Left renal pelvis (tissue), 4 donors: ENCODE measurements around the gene CSMD2. TPM values are rescaled to one million over a fixed set of nuclear protein-coding genes. Genes with fewer than 3 reads are reported as not detected.

Experiments used
- DNase-seq, 4 donors: peaks; one replicate each; pipeline ENCODE4 v3.0.0-alpha.2; 2013; ENCODE audit warnings: low read depth in 4 of 4, low spot score in 3 of 4
- polyA plus RNA-seq, 4 donors: library from polyadenylated mRNA; unstranded; fragments of 120-200 nt; gene quantifications; one replicate each; pipeline ENCODE4 v1.2.1, GENCODE V29; 2013; ENCODE audit not compliant: insufficient read length in 4 of 4

The CSMD2 gene
- polyA plus RNA-seq, 4 donors: 0.29 to 1.3 (median 0.72) TPM

- no peak for DNase-seq
These were observed 289.2 kb downstream of the CSMD2 start for GRCh38 chr1:33875862-33876261.

- DNase-seq: no peak
These were observed 290.4 kb downstream of the CSMD2 start for GRCh38 chr1:33874636-33875035.

- no peak for DNase-seq
These were observed 292.3 kb downstream of the CSMD2 start for GRCh38 chr1:33872683-33873082.

- DNase-seq: no peak
These were observed 292.8 kb downstream of the CSMD2 start for GRCh38 chr1:33872275-33872674.

- DNase-seq: no peak
These were observed 297.3 kb downstream of the CSMD2 start for GRCh38 chr1:33867684-33868083.

- DNase-seq: peak in 3 of 4 donors; percentile 2 to 27 (median 14)
These were observed 298.7 kb downstream of the CSMD2 start for GRCh38 chr1:33866281-33866680.

GRCh38 chr1:33864460-33865389 lies 300.3 kb downstream of the CSMD2 start:
- no peak for DNase-seq

GRCh38 chr1:33863779-33864178 lies 301.3 kb downstream of the CSMD2 start, which contains the start of gene HMGB4:
HMGB4 (plus strand) TSS chr1:33864079; CDS start chr1:33864192, 113 bp downstream.
- DNase-seq: no peak

GRCh38 chr1:33860671-33861070 lies 304.4 kb downstream of the CSMD2 start:
- DNase-seq: no peak

- no peak for DNase-seq
These were observed 310.9 kb downstream of the CSMD2 start for GRCh38 chr1:33854091-33854490.

- DNase-seq: no peak
These were observed 311.6 kb downstream of the CSMD2 start for GRCh38 chr1:33853431-33853830.

- no peak for DNase-seq
These were observed 312.3 kb downstream of the CSMD2 start for GRCh38 chr1:33852711-33853110.

- no peak for DNase-seq
These were observed 314.5 kb downstream of the CSMD2 start for GRCh38 chr1:33850481-33850880.

GRCh38 chr1:33849211-33849610 lies 315.8 kb downstream of the CSMD2 start:
- DNase-seq: no peak

GRCh38 chr1:33848205-33848937 lies 316.7 kb downstream of the CSMD2 start:
- no peak for DNase-seq

GRCh38 chr1:33846861-33847260 lies 318.2 kb downstream of the CSMD2 start:
- no peak for DNase-seq

- DNase-seq: no peak
These were observed 320.9 kb downstream of the CSMD2 start for GRCh38 chr1:33844166-33844565.

- DNase-seq: no peak
These were observed 322.7 kb downstream of the CSMD2 start for GRCh38 chr1:33842348-33842747.

- DNase-seq: no peak
These were observed 323.5 kb downstream of the CSMD2 start for GRCh38 chr1:33841494-33841893.

- no peak for DNase-seq
These were observed 327.4 kb downstream of the CSMD2 start for GRCh38 chr1:33837635-33838034.

GRCh38 chr1:33836911-33837310 lies 328.1 kb downstream of the CSMD2 start:
- no peak for DNase-seq

- no peak for DNase-seq
These were observed 336.4 kb downstream of the CSMD2 start for GRCh38 chr1:33828654-33829053.
